Osteoblast (primary cell): ENCODE data around the gene NACAD. TPM values are rescaled to one million over a fixed set of nuclear protein-coding genes. Genes with fewer than 3 reads are reported as not detected.

ENCODE experiments used
- DNase-seq: peaks from one replicate; pipeline ENCODE4 v3.0.0; 2011; ENCODE audit warnings: low spot score, mixed read lengths; ENCODE audit not compliant: insufficient read length; ENCODE audit errors: missing footprints
- H2AFZ ChIP-seq: 2 replicates; pipeline ENCODE4 v1.6.0; 2011; ENCODE audit warnings: mild to moderate bottlenecking, low read length
- H3K27ac ChIP-seq: 2 replicates; pipeline ENCODE4 v1.5.1; 2011; ENCODE audit warnings: mild to moderate bottlenecking, low read depth, low read length, moderate library complexity
- H3K27me3 ChIP-seq: 2 replicates; pipeline ENCODE4 v1.6.0; 2012; ENCODE audit warnings: mild to moderate bottlenecking, control low read depth, inconsistent platforms, low read length, moderate library complexity; ENCODE audit not compliant: insufficient read depth
- H3K36me3 ChIP-seq: 2 replicates; pipeline ENCODE4 v1.5.1; 2011; ENCODE audit warnings: mild to moderate bottlenecking, low read length, control low read depth, moderate library complexity; ENCODE audit not compliant: insufficient read depth
- H3K4me1 ChIP-seq: 2 replicates; pipeline ENCODE4 v1.5.1; 2011; ENCODE audit warnings: mild to moderate bottlenecking, low read length, control low read depth, moderate library complexity; ENCODE audit not compliant: insufficient read depth
- H3K4me2 ChIP-seq: 2 replicates; pipeline ENCODE4 v1.6.0; 2011; ENCODE audit warnings: mild to moderate bottlenecking, low read length; ENCODE audit not compliant: insufficient read depth
- H3K4me3 ChIP-seq: fragments of 200-600 bp; sonication (generic); 3 replicates; pipeline ENCODE4 v1.5.1; 2012; ENCODE audit warnings: mild to moderate bottlenecking, low read length, inconsistent platforms; ENCODE audit not compliant: insufficient read depth
- H3K79me2 ChIP-seq: 2 replicates; pipeline ENCODE4 v1.6.0; 2012; ENCODE audit warnings: mild to moderate bottlenecking, low read length, control low read depth, inconsistent platforms; ENCODE audit not compliant: insufficient read depth
- H3K9me3 ChIP-seq: 2 replicates; pipeline ENCODE4 v1.5.1; 2011; ENCODE audit warnings: low read depth, low read length, control low read depth
- H4K20me1 ChIP-seq: 2 replicates; pipeline ENCODE4 v1.6.0; 2012; ENCODE audit warnings: mild to moderate bottlenecking, low read length, control low read depth; ENCODE audit not compliant: insufficient read depth
- total RNA-seq: library from RNA; depleted of rRNA; stranded (reverse); fragments of >200 nt; gene quantifications from 2 replicates; pipeline ENCODE4 v1.2.3, GENCODE V29; 2012
- TF ChIP-seq, protein P1 (sequence below): IDR thresholded peaks from 2 replicates; pipeline ENCODE4 v1.5.1; 2011; ENCODE audit warnings: mild to moderate bottlenecking, low read depth, low read length, moderate library complexity; ENCODE audit errors: extremely low read depth

NACAD gene
- total RNA-seq, 1 donor: 0.72 TPM

DNA sequence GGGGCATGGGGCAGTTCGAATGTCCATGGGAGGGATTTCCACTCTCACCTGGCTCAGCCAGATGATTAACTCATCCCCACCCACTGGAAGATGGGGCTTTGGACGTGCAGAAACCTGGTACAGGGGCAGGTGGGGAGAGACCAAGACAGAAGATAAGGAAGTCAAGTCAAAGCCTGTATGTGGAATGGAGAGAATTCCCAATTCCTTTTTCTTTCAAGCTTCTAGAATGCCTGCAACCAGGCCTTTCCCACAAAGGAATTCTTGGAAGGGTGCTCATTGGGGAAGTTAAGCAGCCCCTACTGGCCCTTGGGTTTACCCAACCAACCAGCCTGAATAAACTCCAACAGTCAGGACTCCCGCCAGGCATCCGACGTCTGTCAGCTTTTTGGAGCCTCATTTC, 49.7 kb downstream of the NACAD start:
- DNase-seq: no peak
- no peak overlapping the region for H3K27ac ChIP-seq
- peaks cover 29% of the 10 kb centered on the region for H4K20me1 ChIP-seq
- peaks cover 27% of the 10 kb centered on the region for H3K36me3 ChIP-seq
- H3K9me3 ChIP-seq: no peaks in the 10 kb centered on the region
- TF ChIP-seq, protein P1, sequence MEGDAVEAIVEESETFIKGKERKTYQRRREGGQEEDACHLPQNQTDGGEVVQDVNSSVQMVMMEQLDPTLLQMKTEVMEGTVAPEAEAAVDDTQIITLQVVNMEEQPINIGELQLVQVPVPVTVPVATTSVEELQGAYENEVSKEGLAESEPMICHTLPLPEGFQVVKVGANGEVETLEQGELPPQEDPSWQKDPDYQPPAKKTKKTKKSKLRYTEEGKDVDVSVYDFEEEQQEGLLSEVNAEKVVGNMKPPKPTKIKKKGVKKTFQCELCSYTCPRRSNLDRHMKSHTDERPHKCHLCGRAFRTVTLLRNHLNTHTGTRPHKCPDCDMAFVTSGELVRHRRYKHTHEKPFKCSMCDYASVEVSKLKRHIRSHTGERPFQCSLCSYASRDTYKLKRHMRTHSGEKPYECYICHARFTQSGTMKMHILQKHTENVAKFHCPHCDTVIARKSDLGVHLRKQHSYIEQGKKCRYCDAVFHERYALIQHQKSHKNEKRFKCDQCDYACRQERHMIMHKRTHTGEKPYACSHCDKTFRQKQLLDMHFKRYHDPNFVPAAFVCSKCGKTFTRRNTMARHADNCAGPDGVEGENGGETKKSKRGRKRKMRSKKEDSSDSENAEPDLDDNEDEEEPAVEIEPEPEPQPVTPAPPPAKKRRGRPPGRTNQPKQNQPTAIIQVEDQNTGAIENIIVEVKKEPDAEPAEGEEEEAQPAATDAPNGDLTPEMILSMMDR: no peak
- no peaks in the 10 kb centered on the region for H3K27me3 ChIP-seq
- peaks cover 44% of the 10 kb centered on the region for H3K79me2 ChIP-seq
- H3K4me3 ChIP-seq: no peak overlapping the region
- H2AFZ ChIP-seq: no peak overlapping the region
- no peak overlapping the region for H3K4me2 ChIP-seq
- peaks cover 2% of the 10 kb centered on the region for H3K4me1 ChIP-seq

DNA sequence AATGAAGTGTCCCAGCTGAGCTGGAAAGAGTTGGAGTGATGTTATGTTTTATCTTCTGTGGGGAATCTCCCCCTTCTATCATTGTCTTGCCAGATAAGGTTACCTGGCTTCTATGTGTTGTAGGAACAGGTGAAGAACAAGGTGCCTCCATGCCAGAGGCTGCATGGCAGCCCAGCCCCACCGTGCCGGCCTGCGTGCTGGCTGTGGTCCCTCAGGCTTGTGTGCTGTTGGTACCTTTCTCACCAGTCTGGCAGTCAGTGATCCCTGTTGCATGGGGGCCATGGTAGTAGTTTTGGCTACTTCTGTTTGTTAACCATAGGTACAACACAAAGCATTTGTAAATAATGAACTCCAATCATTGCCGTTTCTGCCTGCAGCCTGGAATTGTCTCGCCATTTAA, 50.9 kb downstream of the NACAD start:
- H2AFZ ChIP-seq: no peak overlapping the region
- H3K9me3 ChIP-seq: no peaks in the 10 kb centered on the region
- H3K27ac ChIP-seq: no peak overlapping the region
- no peak overlapping the region for H3K4me2 ChIP-seq
- H3K27me3 ChIP-seq: no peaks in the 10 kb centered on the region
- peaks cover 44% of the 10 kb centered on the region for H3K79me2 ChIP-seq
- TF ChIP-seq, protein P1: no peak
- DNase-seq: no peak
- no peak overlapping the region for H3K4me3 ChIP-seq
- peaks cover 24% of the 10 kb centered on the region for H3K36me3 ChIP-seq
- peaks cover 37% of the 10 kb centered on the region for H4K20me1 ChIP-seq
- H3K4me1 ChIP-seq: peaks cover 14% of the 10 kb centered on the region

DNA sequence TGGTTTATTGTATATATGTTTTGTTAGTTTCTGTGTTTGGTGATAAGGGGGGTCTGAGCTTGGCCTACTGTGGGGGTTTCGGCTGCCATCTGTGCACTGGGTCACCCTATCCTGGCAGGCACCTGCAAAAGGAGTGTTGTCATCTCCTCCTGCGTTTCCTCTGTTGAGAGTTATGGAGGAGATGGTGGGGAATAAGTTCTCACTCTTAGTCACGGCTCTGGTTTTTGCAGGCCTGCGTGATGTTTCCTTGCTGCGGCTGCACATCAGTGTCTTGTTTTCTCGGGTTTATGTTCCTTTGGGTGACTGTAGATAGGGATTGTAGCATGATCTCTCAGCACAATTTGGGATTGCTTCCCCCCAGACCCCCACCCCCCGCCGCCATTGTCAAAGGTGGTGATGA, 52.0 kb downstream of the NACAD start:
- Histone ChIP-seq H3K4me3 (no peak overlapping the region), H3K27ac (no peak overlapping the region), H3K27me3 (no peaks in the 10 kb centered on the region), H3K4me2 (no peak overlapping the region), H3K79me2 (peaks cover 51% of the 10 kb centered on the region), H3K36me3 (peaks cover 24% of the 10 kb centered on the region), H3K4me1 (peaks cover 22% of the 10 kb centered on the region), H4K20me1 (peaks cover 46% of the 10 kb centered on the region), H3K9me3 (no peaks in the 10 kb centered on the region), H2AFZ (no peak overlapping the region)
- TF ChIP-seq, protein P1: no peak
- no peak for DNase-seq

- Histone ChIP-seq H3K27me3 (no peaks in the 10 kb centered on the region), H3K4me1 (peaks cover 22% of the 10 kb centered on the region), H3K4me2 (no peak overlapping the region), H3K4me3 (no peak overlapping the region), H3K79me2 (peaks cover 53% of the 10 kb centered on the region), H4K20me1 (peaks cover 47% of the 10 kb centered on the region), H2AFZ (no peak overlapping the region), H3K27ac (no peak overlapping the region), H3K9me3 (no peaks in the 10 kb centered on the region), H3K36me3 (peaks cover 22% of the 10 kb centered on the region)
- DNase-seq: no peak
- TF ChIP-seq, protein P1: no peak
These were observed 52.5 kb downstream of the NACAD start for GRCh38 chr7:45036317-45036716.
